SKM-1 treated with dmso at 0.1 percent for 144 hours (cell line): ENCODE results near the gene LARGE1.
A peak's percentile ranks its signal among the peaks of the same experiment; 100 is the strongest.

ENCODE experiments used
- DNase-seq: peaks from one replicate; lab custom pipeline; 2025; ENCODE audit not compliant: unreplicated experiment; lab: John Stamatoyannopoulos, UW

The LARGE1 gene

GRCh38 chr22:33451866-33452469 is 468.3 kb downstream of the LARGE1 start:
- DNase-seq: no peak

DNA sequence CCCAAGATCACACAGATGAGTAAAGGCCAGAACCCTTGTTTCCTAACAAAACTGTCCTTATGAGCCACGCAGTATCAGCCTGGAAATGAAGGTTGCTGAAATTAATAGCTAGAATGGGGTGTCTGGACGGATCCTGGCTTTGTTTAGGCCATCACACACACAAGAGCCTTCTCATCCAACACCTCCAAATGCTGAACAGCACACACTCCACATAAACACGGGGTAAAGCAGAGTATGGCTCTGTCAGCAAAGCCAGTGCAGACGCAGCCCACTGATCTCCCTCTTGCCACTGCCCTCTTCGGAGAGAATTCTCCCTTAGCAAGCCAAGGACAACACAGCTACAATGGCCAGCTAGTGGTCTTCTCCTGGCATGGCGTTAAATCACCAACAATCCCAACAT is 469.5 kb downstream of the LARGE1 start:
- DNase-seq: no peak

GRCh38 chr22:33447733-33448132 is 472.5 kb downstream of the LARGE1 start:
- no peak for DNase-seq

DNA sequence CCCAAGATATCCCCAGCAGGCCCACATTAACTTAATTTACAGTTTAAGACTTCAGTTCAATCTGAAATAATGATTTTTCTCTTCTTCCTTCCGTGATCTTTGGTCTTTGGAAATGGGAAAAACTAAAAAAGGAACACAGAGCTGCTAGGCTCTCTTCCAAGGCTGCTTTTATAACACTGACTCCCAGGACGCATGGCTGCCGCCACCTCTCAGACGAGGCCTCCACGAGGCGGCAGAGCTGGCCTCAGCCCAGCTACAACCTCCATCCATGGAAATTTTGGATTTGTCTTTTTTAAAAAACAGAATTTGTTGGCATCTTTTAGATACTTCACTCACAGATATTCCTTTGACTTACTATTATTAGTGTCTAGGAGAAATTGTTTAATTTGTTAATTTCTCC is 476.6 kb downstream of the LARGE1 start:
- no peak for DNase-seq

DNA sequence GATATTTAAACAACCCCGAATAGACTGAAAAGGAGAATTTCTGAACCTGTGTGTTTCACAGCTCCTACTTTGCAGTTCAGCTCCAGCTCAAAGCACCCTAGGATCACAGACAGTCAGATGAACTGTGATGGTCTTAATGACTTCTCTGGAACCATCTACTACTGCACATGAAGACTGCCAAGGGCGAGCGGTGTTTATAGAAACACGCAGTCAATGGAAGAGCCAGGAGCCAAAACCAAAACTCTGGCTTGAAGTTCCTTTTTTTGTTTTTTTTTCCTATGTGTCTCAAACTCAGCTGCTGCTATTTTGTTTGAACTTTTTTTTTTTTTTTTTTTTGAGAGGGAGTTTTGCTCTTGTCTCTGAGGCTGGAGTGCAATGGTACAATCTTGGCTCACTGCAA is 479.5 kb downstream of the LARGE1 start:
- no peak for DNase-seq

- no peak for DNase-seq
Measured at GRCh38 chr22:33438273-33438672, 482.0 kb downstream of the LARGE1 start.

DNA sequence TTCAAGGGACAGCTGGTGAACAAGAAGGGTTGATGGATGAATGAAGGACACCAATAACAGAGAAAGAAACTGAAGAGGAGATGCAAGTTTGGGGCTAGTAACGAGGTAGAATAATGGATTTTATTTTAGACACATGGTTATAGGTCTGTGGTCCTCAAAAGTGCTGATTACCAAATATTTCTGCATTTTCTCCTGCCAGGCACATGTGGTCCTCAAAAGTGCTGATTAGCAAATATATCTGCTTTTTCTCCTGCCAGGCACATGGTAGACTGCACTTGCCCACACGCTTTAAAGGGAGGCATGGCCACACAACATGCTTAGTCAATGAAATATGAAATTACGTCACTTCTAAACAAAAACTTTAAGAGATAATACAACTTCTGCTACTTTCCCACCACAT is 489.0 kb downstream of the LARGE1 start:
- DNase-seq: no peak

- DNase-seq: no peak
Measured at GRCh38 chr22:33429281-33429680, 491.0 kb downstream of the LARGE1 start.

GRCh38 chr22:33427461-33427860 is 492.8 kb downstream of the LARGE1 start:
- DNase-seq: no peak

GRCh38 chr22:33426451-33426850 is 493.8 kb downstream of the LARGE1 start:
- DNase-seq: no peak

DNA sequence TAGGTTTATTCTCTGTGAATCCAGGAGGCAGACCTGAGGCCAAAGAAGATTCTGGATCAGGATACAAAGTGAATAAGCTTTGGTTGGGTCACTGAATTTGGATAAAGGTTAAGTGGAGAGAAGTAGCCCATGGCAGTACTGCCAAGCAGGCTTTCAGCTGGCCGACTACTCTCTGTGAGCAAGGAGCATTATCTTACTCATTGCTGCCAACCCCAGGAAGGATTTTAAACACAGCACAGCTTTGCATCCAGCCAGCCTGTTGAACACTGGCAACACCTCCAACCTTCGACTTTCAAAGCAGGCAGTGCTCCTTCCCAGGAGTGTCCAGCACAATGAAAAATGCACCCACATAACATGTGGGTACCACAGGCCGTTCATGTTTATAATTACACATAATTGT is 498.4 kb downstream of the LARGE1 start:
- no peak for DNase-seq

DNA sequence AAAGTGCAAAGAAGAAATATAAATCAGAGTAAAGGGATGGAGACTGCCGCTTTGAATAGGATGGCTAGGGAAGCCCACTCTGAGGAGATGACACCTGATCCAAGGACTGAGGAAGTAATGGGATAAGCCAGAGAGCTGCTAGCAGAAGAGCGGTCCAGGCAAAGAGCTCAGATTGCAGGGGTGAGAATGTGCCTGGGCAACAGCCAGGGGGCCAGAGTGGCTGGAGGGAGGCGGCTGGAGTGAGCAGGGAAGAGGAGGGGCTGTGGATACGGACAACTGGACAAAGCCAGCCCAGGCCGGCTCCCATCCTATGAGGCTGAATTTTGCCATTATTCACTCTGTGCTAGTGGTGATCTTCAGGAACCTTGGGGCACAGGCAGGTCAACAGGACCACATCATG is 501.8 kb downstream of the LARGE1 start:
- no peak for DNase-seq

DNA sequence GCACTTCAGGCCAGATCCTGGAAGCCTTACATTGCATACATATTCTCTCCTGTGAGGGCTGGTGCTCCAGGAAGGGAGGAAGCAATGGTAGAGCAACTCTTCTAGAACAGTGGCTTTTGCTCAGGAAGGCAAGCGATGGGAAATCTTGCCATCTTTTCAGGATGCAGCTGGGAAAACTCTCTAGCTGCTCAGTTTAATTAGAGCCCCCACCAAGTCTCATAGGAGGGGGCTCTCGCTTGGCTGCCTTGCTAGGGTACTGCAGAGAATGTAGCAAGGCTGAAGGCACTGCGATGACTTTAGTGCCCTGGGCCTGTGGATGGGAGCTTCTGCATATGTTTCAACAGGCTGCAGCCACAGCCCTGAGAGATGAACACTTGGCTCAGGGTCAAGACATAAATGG is 504.9 kb downstream of the LARGE1 start:
- no peak for DNase-seq

- DNase-seq: no peak
Measured at GRCh38 chr22:33409079-33409478, 511.2 kb downstream of the LARGE1 start.

DNA sequence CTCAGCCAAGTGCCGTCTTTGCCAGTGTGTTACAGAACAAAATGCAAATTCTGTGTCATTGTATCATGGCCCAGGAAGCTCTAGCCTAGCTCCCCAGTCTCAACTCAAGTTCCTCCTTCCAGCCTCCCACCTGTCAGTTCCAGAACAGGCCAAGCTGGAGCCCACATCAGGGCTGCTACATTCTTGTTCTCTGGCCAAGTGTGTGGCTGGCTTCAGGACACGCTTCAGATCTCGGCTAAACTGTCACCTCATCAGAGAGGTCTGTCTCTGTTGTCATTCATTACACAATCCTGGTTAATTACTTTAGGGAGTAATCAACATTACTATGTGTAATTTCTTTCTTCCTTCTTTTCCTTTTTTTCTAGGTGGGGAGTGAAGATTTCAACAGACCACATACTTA is 515.1 kb downstream of the LARGE1 start:
- peak; percentile 18 for DNase-seq

GRCh38 chr22:33404723-33405122 is 515.6 kb downstream of the LARGE1 start:
- peak; percentile 5 for DNase-seq

DNA sequence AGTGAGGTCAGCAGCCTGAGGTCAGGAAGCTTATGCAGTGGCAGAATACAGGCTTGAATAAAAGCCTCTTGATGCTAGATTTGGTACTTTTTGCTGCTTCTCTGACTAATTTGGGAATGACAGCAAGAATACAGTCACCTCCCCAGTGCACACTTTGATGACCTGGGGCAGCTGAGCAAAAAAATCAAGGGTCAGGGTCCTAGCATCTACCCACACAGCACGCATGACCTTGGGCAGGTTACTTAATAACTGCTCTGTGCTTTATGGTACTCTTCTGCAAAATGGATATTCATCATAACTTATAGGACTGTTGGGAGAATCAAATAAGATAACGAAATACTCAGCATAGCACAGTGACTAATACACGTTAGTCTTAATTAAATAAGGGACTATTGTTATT is 518.0 kb downstream of the LARGE1 start:
- DNase-seq: no peak

- no peak for DNase-seq
Measured at GRCh38 chr22:33401291-33401690, 519.0 kb downstream of the LARGE1 start.

GRCh38 chr22:33400891-33401290 is 519.4 kb downstream of the LARGE1 start:
- no peak for DNase-seq

GRCh38 chr22:33400061-33400840 is 520.0 kb downstream of the LARGE1 start:
- no peak for DNase-seq

DNA sequence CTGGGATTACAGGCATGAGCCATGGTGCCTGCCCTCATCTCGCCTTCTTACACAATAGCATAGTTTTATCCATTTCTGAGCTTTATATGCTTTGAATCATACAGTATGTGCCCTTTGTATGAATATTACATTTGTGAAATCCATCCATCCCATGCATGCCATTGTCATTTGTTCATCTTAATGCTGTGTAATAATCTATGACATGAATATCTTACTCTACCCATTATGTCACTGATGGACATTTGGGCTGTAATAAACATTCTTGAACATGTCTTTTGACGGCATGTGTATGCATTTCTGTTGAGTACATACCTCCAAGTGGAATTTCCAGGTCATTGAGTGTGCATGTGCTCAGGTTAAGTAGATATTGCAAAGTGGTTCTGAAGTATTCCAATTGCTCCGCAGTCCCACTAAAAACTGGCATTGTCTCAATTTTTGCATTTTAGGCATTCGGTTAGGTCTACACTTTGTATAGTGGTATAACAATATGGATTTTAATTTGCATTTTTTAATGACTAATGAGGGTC is 522.8 kb downstream of the LARGE1 start:
- no peak for DNase-seq

DNA sequence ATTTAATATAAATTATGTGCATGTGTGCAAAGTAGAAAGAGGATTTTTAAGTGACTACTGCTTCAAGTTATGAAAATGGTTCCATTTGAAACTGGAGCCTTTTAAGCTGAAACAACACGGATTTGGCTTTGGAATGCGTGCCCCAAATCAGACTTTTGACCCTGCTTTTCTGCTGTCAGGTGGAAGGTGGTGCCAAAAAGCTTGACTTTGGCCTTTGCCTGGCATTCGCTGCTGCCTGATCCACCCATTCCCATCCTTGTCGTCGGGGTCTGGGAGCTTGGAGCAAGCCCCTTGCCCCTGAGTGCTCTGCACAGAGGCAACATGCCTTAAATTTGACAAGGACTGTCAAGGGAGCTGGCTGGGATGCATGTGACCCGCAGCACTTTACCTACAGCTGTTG is 526.8 kb downstream of the LARGE1 start:
- no peak for DNase-seq

- DNase-seq: no peak
Measured at GRCh38 chr22:33391298-33391697, 529.0 kb downstream of the LARGE1 start.
